Activated T-helper 2 cell treated with anti-CD3 and anti-CD28 coated beads, Interferon-gamma antibody, Interleukin-2, Interleukin-4, amounts not matched to agents 10 μg/mL and 5 μg/mL and 100 μg/mL, durations not matched to agents 14 hours and 24 hours and 36 hours (primary cell): ENCODE measurements around the gene ALG8. TPM values are rescaled to one million over a fixed set of nuclear protein-coding genes. Genes with fewer than 3 reads are reported as not detected.
A peak's percentile ranks its signal among the peaks of the same experiment; 100 is the strongest.

ENCODE experiments used
- DNase-seq: peaks from one replicate; pipeline ENCODE4 v3.0.0; 2021; ENCODE audit warnings: low spot score
- H3K27ac Mint-ChIP-seq: one replicate; pipeline ENCODE4 v1.8.0; 2021; ENCODE audit warnings: mixed read lengths
- H3K27me3 Mint-ChIP-seq: one replicate; pipeline ENCODE4 v1.8.0; 2021; ENCODE audit warnings: low read depth, mixed read lengths
- H3K36me3 Mint-ChIP-seq: one replicate; pipeline ENCODE4 v1.8.0; 2021; ENCODE audit warnings: low read depth, mixed read lengths
- H3K4me1 Mint-ChIP-seq: one replicate; pipeline ENCODE4 v1.8.0; 2021; ENCODE audit warnings: low read depth, mixed read lengths
- H3K4me3 Mint-ChIP-seq: one replicate; pipeline ENCODE4 v1.8.0; 2021; ENCODE audit warnings: low read depth, mild to moderate bottlenecking, moderate library complexity, mixed read lengths
- H3K9me3 Mint-ChIP-seq: one replicate; pipeline ENCODE4 v1.8.0; 2021; ENCODE audit warnings: mixed read lengths
- intact Hi-C: fragments of 100-400 bp; cut with micrococcal nuclease; formaldehyde crosslinking; loops from one replicate; pipeline ENCODE4 v1.15.1; 2023
- total RNA-seq: library from RNA; stranded (reverse); gene quantifications from 2 replicates; pipeline ENCODE4 v1.2.3, GENCODE V29; 2022

Gene ALG8
- total RNA-seq, 1 donor from 2014 or later = 58.6 TPM

DNA sequence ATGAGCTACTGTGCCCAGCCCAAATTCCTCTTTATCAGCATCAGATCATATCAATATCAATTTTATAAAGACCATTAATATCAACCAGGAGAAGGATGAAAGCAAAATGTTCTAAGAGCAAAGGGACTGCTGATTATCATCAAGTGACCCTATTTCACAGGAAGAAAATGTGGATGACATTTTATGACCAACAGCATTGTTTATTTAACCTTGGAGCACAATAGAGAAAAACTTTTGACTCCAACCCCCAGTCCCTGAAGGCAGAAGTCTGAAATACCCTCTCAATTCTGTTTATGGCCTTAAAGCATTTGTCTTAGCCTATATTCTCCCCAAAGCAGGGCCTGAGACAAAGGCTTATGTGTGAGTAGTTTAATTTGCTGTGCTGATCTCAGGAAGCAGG lies 11.3 kb upstream of the ALG8 start:
- Mint-ChIP-seq H3K27me3 (no peaks in the 10 kb centered on the region), H3K27ac (no peak overlapping the region), H3K4me1 (no peaks in the 10 kb centered on the region), H3K9me3 (no peaks in the 10 kb centered on the region), H3K4me3 (no peak overlapping the region), H3K36me3 (peaks cover 4% of the 10 kb centered on the region)
- no peak for DNase-seq
- intact Hi-C loops = no loop called here

DNA sequence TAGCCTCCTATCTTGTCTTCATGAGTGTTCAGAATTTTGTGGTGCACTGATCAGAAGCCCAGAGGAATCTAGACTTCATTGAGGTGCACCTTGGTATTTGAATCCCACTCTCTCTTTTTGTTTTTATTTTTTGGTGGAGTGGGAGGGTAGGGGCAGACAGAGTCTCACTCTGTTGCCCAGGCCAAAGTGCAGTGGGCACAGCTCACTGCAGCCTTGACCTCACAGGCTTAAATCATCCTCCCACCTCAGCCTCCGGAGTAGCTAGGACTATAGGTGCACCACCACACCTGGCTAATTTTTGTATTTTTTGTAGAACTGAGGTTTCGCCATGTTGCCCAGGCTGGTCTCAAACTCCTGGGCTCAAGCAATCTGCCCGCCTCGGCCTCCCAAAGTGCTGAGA lies 10.9 kb upstream of the ALG8 start:
- no peak overlapping the region for H3K27ac Mint-ChIP-seq
- no peaks in the 10 kb centered on the region for H3K9me3 Mint-ChIP-seq
- peaks cover 4% of the 10 kb centered on the region for H3K36me3 Mint-ChIP-seq
- no peak overlapping the region for H3K4me3 Mint-ChIP-seq
- intact Hi-C loops = no loop called here
- H3K4me1 Mint-ChIP-seq = no peaks in the 10 kb centered on the region
- no peaks in the 10 kb centered on the region for H3K27me3 Mint-ChIP-seq
- no peak for DNase-seq

DNA sequence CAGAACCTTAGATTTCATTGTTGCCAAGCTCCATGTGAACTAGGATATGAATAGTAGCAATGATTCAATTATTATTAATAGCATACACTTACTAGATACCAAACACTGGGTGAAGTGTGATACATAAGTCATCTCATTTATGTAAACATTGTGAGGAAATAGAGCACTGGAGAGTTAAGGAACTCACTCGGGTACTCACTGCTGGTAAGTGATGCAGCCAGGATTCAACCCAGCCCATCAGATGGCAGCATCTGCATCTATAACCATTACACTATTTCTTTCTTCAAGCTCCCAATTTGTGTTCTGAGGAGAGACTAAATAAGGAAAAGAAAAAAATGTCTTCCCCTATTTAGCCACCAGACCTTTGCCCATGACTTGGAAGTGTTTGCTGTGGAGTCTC lies 10.2 kb upstream of the ALG8 start:
- Mint-ChIP-seq H3K27me3 (no peaks in the 10 kb centered on the region), H3K4me1 (no peaks in the 10 kb centered on the region), H3K9me3 (no peaks in the 10 kb centered on the region), H3K36me3 (peaks cover 4% of the 10 kb centered on the region), H3K27ac (no peak overlapping the region), H3K4me3 (no peak overlapping the region)
- intact Hi-C loops = no loop called here
- no peak for DNase-seq

DNA sequence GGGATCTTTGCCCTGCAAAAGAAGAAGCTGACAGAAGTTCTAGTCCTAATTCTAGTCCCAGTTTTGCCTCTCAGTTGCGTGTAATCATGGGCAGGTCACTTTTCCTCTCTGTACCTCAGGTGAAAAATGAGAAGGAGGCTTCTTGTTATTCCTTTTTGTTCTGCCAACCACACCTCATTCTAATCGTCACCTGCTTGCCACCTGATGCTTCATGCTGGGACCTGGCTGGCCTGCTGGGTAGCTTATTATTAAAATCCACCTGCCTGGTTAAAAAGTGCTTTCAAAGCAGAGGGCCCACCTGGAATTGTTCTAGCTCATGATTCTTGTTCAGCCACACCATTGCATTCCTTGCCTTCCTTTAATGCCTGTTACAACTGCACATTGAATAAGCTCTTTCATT lies 8.4 kb upstream of the ALG8 start:
- no peak for DNase-seq
- peaks cover 7% of the 10 kb centered on the region for H3K4me1 Mint-ChIP-seq
- no peaks in the 10 kb centered on the region for H3K9me3 Mint-ChIP-seq
- H3K27me3 Mint-ChIP-seq = no peaks in the 10 kb centered on the region
- peaks cover 12% of the 10 kb centered on the region for H3K36me3 Mint-ChIP-seq
- H3K27ac Mint-ChIP-seq = no peak overlapping the region
- H3K4me3 Mint-ChIP-seq = no peak overlapping the region
- intact Hi-C loops = no loop called here

DNA sequence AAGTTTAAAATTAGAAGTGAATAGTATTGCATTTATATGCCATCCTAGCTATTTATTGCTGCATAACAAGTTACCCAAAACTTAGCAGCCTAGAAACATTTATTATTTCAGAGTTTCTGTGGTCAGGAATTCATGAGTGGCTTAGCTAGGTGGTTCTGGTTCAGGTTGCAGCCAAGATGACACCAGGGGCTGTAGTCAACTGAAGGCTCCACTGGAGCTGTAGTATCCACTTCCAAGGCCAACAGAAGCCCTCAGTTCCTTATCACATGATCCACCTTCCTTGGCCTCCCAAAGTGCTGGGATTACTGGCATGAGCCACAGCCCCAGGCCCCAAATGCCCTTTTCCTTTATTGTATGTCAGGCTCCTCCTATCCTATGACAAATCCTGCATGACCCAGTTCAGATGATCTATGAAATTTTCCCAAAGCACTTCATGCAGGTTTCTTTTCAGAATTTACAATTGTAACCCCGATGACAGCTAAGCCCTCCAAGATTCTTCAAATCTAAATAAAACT lies 6.1 kb upstream of the ALG8 start:
- intact Hi-C loops = no loop called here
- H3K36me3 Mint-ChIP-seq = peaks cover 26% of the 10 kb centered on the region
- no peaks in the 10 kb centered on the region for H3K27me3 Mint-ChIP-seq
- no peak overlapping the region for H3K27ac Mint-ChIP-seq
- no peaks in the 10 kb centered on the region for H3K9me3 Mint-ChIP-seq
- H3K4me3 Mint-ChIP-seq = no peak overlapping the region
- H3K4me1 Mint-ChIP-seq = peaks cover 17% of the 10 kb centered on the region
- no peak for DNase-seq

DNA sequence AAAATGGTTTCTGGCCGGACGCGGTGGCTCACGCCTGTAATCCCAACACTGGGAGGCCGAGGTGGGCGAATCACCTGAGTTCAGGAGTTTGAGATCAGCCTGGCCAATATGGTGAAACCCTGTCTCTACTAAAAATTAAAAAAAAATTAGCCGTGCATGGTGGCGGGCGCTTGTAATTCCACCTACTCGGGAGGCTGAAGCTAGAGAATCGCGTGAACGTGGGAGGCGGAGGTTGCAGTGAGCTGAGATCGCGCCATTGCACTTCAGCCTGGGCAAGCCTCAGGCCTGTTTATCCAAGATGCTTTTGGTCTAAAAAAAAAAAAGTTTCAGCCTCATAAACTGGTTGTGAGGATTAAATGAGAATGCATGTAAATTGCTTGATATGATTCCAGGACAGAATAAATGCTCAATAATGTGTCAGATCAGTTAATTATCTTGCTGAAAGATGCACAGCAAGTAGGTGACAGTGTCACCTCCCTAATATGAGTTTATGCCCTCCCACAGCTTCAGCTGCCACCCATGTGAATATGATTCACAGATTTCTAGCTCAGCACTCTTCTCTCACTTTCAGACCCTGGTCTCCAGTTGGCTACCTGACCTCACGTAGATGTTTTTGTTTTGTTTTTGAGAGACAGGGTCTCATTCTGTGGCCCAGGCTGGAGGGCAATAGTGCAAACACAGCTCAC lies 1.1 kb upstream of the ALG8 start:
- Mint-ChIP-seq H3K36me3 (peaks cover 61% of the 10 kb centered on the region), H3K27me3 (no peaks in the 10 kb centered on the region), H3K4me1 (peaks cover 44% of the 10 kb centered on the region), H3K4me3 (peak overlapping the region; percentile 73), H3K9me3 (no peaks in the 10 kb centered on the region), H3K27ac (peak overlapping the region; percentile 54)
- DNase-seq = no peak
- intact Hi-C loops = no loop called here

DNA sequence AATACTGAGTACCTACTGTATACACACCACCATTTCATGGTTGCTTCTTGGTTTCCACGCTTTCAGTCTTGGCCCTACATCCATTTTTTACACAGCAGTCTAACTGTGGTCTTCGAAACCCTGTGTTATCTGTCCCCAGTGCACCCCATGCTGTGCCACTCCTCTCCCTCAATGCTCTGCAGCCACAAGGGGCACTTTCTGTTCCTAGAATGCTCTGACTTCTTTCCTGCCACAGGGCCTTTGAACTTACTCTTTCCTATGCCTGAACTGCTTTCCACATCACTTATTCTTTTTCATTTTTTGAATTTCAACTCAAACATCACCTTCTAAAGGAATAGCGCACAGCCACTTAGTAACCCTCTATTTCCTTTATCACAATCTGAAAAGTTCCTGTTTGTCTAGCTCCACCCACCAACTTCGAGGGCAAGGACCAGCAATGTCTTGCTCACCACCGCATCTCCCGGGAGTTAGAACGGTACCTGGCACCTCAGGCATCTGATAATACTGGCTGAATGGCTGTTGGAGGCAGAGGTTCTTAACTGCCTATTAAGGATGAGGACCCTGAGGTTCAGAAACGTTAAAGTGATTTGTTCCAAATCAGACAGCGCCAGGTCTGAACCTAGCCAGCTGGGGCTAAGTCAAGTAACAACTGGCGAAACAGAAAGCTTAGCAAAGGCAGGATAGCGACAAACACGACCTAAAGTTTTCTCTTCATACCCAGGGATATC lies 568 bp downstream of the ALG8 start:
- DNase-seq = peak; percentile 12
- H3K4me1 Mint-ChIP-seq = peaks cover 42% of the 10 kb centered on the region
- H3K9me3 Mint-ChIP-seq = no peaks in the 10 kb centered on the region
- peaks cover 70% of the 10 kb centered on the region for H3K36me3 Mint-ChIP-seq
- H3K4me3 Mint-ChIP-seq = peak overlapping the region; percentile 89
- intact Hi-C loops = loop anchor here (1.0 to 5.0 kb wide), 4 partner anchors 49 to 423 kb away; partner anchors contain the start of genes GAB2, KCTD21, NDUFC2 and USP35
- no peaks in the 10 kb centered on the region for H3K27me3 Mint-ChIP-seq
- H3K27ac Mint-ChIP-seq = peak overlapping the region; percentile 83

DNA sequence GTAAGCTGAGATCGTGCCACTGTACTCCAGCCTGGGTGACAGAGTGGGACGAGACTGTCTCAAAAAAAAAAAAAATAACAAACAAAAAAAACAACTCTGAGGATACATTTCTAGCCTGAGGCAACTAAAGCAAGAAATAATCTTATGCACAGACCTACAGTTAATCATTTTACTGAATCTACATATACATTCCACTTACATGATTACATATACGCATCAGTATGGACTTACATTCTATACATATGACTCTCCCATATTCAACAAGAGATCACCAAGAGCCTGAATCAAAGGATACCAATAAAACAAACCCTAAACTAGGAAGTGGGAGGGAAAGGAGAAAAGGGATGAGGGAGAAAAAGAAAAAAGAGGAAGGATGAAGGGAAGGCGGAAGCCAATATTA lies 1.1 kb downstream of the ALG8 start:
- Mint-ChIP-seq H3K4me3 (peak overlapping the region; percentile 89), H3K36me3 (peaks cover 68% of the 10 kb centered on the region), H3K27me3 (no peaks in the 10 kb centered on the region), H3K4me1 (peaks cover 40% of the 10 kb centered on the region), H3K27ac (peak overlapping the region; percentile 58), H3K9me3 (no peaks in the 10 kb centered on the region)
- DNase-seq = no peak
- intact Hi-C loops = loop anchor here (2.0 to 5.0 kb wide), 3 partner anchors 59 to 424 kb away; partner anchors contain the start of genes GAB2 and NDUFC2

DNA sequence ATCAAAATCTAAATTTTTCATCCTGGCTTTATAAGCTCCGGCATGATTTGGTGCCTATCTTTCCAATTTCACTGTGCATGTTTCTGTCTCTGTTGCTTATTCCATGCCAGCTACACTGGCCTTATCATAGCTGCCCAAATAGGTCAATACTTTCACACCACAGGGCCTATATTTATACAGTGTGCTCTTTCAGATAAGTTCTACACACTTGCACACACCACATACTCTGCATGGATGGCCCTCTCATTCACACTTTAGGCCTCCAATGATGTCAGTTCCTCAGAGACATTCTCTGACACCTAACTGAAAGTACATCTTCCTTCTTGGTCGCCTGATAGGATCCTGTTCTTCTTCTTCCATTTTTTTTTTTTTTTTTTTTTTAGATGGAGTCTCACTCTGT lies 7.0 kb downstream of the ALG8 start:
- peaks cover 23% of the 10 kb centered on the region for H3K4me1 Mint-ChIP-seq
- intact Hi-C loops = no loop called here
- DNase-seq = no peak
- peaks cover 43% of the 10 kb centered on the region for H3K36me3 Mint-ChIP-seq
- no peaks in the 10 kb centered on the region for H3K27me3 Mint-ChIP-seq
- H3K9me3 Mint-ChIP-seq = no peaks in the 10 kb centered on the region
- no peak overlapping the region for H3K4me3 Mint-ChIP-seq
- H3K27ac Mint-ChIP-seq = no peak overlapping the region

DNA sequence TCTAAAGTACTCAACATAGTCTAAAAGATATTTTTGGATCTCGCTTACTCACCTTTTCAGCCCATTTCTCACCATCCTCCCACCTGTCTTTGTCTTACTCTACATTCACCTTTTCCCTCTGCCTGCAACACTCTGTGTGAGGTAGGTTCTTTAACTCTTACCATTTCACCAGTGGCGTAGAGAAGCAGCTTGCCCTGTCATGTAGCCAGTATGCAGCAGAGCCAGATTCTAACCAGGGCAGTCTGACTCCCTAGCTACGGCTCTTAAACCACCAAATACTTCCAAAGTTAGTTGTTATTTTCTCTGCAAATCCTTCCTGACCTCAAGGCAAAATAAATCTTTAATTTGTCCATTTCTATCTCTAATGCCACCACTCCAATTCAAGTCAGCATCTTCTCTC lies 7.5 kb downstream of the ALG8 start:
- intact Hi-C loops = no loop called here
- Mint-ChIP-seq H3K27me3 (no peaks in the 10 kb centered on the region), H3K36me3 (peaks cover 38% of the 10 kb centered on the region), H3K4me1 (peaks cover 18% of the 10 kb centered on the region), H3K4me3 (no peak overlapping the region), H3K9me3 (no peaks in the 10 kb centered on the region), H3K27ac (no peak overlapping the region)
- DNase-seq = no peak

DNA sequence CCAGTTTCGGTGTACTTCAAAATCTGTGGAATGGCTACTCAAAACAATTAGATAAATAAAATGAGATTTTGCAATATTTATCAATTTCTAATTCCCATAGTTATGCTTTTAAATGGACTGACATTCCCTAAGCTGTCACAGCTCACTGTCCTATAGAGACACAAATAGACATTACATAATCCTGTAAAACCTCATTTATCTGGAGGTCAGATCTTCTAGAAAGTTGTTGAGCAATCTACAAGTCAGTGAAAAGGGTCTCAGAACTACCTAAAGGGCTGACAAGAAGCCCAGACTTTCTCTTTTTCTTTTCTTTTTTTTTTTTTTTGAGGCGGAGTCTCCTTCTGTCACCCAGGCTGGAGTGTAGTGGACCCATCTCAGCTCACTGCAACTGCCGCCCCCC lies 12.0 kb downstream of the ALG8 start:
- H3K4me3 Mint-ChIP-seq = no peak overlapping the region

DNA sequence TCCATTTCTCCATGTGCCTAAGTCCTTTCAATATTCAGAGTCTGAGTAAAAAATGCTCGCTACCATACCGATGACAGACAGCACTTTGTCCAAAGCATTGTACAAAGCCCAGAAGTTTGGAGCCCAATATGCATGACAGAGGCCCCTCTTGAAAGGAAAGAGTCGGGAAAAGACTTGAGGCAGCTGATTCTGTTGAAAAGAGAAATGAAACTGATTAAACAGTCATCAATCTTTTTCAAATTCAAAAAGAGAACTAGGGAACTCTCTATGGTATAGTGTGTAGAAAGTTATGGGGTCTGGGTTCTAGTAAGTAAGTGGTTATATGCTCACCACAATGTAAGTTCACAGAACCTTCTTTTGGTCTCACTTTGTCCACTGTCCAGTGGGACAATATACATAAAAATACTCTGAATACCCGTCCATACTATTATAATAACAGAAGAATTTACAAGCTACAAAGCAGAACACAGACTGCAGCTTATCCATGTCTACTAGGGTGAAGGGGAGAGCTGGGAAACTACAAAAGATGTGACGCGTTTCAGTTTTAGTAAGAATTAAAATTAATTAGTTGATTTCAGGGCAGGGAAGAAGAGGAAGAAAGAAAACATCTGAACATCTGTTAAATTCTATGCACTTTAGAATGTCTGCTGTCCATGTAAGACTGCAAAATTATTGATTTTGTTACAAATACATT lies 26.7 kb downstream of the ALG8 start:
- Mint-ChIP-seq H3K36me3 (peaks cover 50% of the 10 kb centered on the region), H3K27me3 (no peaks in the 10 kb centered on the region), H3K4me1 (no peaks in the 10 kb centered on the region), H3K4me3 (no peak overlapping the region), H3K27ac (no peak overlapping the region), H3K9me3 (no peaks in the 10 kb centered on the region)
- intact Hi-C loops = no loop called here
- DNase-seq = no peak

More for the DNA sequence above, 12.0 kb downstream of the ALG8 start:
- intact Hi-C loops = no loop called here
- H3K9me3 Mint-ChIP-seq = no peaks in the 10 kb centered on the region
- H3K4me1 Mint-ChIP-seq = peaks cover 11% of the 10 kb centered on the region
- DNase-seq = no peak
- H3K36me3 Mint-ChIP-seq = peaks cover 23% of the 10 kb centered on the region
- H3K27ac Mint-ChIP-seq = no peak overlapping the region
- H3K27me3 Mint-ChIP-seq = no peaks in the 10 kb centered on the region

DNA sequence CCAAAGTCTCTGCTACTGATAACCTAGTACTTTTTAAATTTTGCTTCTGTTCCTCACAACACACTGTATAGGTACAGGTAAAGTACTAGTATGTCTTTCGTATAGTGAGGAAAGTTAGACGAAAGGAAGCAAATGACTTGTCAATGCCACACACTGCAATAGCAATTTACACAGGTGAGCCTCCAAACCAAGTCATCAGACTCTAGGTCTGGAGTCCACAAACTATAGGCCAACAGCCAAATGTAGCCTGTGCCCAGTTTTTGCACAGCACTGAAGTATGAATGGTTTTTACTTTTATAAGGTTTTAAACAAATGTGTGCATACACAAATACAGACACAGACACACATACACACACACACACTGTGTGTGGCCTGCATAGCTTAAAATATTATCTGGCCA lies 28.1 kb downstream of the ALG8 start:
- no peak overlapping the region for H3K4me3 Mint-ChIP-seq
- no peaks in the 10 kb centered on the region for H3K4me1 Mint-ChIP-seq
- peaks cover 46% of the 10 kb centered on the region for H3K36me3 Mint-ChIP-seq
- no peaks in the 10 kb centered on the region for H3K27me3 Mint-ChIP-seq
- H3K27ac Mint-ChIP-seq = no peak overlapping the region
- intact Hi-C loops = no loop called here
- no peak for DNase-seq
- no peaks in the 10 kb centered on the region for H3K9me3 Mint-ChIP-seq
